HG02938 (cell line): ENCODE data around the gene GASK1B.

Source experiments
- ATAC-seq: cut with Tn5 transposase; IDR thresholded peaks from one replicate; pipeline ENCODE4 v1.9.1; 2021; ENCODE audit warnings: mild to moderate bottlenecking, moderate library complexity; ENCODE audit not compliant: unreplicated experiment

GASK1B gene

DNA sequence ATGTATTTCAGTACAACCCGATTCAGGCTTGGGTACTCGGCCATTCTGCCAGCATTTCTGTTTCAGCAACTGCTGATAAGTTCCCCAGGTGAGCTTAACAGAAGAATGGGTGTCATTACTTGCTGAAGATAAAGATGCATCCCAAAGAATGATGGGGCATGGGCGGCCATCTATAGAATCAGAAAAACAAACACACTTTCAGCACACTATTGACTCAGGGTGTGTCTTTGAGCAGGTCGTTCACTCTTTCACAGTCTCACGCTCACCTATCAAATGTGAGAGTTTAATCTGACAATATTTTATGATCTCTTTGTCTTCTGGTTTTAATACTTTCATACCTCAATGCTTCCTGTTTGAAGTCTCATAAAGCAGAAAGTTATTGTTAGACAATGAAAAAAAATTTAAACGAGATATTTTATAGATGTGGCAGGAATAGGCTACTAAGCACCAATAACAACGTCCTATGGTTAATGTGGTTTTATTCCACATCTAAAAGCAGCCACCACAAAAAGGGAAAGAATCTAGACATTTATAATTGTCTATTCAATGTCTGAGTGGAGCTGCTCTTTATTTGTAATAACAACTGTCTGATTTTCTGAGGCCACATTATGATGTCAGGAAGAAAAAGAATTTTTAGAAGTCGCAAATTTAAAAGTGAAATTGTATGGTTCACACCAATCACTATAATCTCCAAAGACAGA lies 17.0 kb downstream of the GASK1B start:
- no peak for ATAC-seq

DNA sequence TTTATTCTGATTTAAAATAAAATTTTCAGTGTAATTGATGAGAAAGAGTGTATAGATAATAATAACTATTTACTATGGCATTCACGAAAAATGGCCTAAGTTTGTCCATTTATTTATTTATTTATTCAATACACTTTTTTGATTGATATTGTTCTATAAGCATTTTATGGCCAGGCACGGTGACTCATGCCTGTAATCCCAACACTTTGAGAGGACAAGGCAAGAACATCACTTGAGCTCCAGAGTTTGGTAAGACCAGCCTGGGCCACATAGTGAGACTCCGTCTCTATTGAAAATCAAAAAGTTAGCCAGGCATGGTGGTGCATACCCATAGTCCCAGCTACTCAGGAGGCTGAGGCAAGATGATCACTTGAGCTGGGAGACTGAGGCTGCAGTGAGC lies 25.7 kb downstream of the GASK1B start:
- ATAC-seq, result no peak

DNA sequence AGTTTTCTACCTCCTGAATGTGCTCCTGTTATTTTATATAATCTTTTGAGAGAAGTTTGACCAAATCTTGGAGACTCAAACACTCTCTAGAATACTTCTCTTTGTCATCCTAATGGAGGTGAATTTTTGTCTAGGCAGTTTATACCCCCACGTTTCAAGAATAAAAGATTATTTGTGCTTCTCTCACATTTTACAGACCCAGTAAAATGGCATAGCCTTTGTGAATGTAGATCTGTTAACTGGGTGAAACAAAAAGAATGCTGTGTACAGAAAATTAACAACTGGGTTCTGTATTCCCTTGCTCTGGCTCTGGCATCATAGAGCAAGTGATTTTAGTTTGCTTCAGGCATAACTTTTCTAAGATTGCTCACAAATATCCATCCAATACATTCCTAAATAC lies 26.1 kb downstream of the GASK1B start:
- ATAC-seq, result no peak

DNA sequence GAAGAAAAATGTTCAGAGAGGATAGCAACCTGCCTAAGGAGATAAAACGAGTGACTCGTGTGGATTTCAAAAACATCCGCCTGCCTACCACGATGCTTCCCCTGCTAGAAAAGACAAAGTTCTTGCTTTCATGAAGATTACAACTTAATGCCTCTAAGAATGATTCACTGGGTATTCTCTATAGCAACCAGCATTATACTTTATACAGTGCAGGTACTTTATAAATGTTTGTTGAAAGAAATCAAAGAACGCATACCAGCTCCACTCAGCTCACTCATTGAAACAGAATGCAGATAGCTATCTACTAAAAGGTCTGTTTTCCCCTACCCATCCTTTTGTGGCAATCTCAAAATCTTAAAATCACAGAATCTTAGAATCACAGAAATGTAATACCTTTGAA lies 33.7 kb downstream of the GASK1B start:
- ATAC-seq, result no peak

DNA sequence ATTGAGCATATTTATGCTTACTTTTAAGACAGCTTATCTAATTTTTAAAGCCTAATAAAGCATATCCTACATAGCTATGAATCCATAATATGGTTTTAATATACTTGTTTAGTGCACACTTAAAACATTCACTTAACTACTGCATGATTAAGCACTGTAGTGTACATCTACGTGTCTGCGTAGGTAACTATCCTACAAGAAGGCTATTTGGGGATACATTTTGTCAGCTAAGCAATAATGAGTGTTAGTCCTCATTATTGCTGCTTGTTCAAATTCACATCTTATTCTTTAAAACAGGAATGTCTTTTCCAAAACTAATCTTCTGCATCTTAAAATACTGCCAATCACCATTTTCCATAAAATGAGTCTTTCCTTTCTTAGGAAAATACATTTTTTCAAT lies 38.6 kb downstream of the GASK1B start:
- ATAC-seq, result no peak

DNA sequence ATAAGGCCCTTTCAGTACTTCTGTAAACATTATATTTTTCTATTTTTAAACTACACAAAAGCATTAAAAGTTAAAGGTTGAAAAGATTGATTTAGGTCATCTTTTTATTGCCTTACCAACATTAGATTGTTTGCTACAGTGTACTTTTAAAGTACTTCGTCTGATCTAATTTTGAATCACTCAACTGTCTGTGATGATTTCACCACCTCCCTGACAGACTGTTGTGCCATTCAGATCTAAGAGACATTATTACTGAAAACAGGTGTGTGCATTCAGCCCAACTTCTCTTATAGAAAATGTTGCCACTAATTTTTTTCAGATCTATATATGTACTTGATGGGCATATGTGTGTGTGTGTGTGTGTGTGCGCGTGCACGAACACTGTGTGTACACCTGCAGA lies 39.3 kb downstream of the GASK1B start:
- ATAC-seq, result no peak

DNA sequence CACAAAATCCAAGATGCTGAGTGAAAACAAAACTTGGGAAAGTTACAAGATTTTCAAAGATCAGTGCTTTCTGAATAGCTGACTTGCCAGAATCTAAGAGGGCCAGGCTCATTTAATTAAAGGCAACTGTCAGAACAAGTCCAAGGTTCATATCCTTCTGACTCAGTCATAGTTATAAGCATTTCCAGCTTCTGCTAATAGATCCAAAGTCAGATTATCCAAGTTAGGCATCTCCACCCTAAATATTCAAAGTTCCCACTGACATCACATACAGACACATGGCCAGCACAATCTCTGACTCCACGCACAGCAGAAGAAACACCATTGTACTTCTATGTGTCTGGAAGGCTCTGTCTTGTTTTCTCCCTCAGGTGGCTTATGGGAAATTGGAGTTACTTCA lies 41.8 kb downstream of the GASK1B start:
- ATAC-seq, result no peak

DNA sequence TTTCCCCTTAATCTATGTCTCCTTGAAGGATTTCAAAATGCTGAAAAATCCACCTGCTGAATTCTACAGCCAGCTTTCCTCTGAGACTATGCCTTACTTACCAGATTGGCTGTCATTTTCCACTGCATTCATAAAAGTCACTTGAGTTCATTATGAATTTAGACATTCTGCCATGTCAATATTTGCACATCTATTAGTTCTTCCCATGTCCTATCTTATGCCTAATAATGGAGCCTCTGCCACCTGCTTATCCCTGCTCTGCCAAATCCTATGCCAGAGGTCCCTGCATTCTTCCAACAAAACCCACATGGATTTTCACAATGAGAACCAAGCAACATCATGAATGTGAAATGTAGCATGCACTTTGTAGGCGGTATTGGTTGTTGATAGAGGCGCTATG lies 42.6 kb downstream of the GASK1B start:
- ATAC-seq, result no peak

DNA sequence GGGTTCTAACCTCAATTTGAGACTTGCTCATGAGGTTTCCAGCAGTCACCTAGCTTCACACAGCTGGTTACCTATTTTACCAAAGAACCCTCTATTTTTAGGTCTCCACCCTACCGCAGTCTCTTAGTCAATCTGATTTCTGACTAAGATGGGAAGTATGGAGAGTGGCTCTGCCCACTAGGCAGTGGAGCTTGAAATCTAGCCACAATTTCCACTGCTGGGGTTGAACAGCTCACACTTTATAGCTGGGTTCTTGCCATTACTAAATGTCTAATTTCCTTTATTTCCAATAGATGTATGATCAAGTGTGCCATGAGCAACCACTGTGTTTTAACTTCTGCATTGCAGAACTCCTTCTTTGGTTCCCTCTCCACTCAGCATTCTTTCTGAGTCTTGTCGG lies 43.1 kb downstream of the GASK1B start:
- ATAC-seq, result peak; percentile 96

DNA sequence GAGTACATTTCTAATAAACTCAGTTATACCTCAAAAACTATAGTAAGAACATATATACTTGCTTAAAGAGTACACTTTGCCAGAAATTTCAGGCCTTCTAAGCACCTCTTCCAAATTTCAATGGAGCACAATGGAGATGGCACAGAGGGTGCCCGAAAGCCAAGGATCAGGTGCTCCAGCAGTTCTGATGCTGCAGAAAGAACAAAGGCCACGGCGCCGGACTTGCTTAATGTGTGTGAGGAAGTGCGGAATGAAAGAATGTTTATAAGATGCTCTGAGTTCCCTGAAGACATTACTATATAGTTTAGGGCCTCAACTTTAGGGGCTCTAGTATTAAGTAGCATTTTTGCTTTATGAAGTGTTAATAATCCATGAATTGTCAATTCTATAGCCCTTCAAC lies 44.3 kb downstream of the GASK1B start:
- no peak for ATAC-seq

DNA sequence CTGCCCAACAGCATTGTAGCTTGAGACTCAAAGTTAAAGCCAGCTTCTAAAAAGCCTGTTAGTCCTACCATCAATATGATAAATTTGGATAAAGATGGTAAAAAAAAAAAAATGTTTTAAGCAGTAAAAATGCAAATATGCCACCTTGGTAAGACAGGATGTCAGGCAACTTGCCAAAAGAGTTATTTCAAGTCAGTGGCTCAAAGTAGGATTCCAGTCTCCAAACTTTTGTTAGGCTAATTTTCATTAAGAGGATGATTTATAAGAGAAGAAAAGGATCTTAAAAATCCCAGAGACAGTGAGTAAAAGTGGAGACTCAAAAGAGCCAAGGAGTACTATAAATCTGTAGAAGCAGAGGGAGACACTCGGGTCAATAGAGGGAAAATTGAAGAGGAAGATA lies 47.5 kb downstream of the GASK1B start:
- no peak for ATAC-seq
